WTC11 (cell line): ENCODE data around the gene ZIC5. TPM values are rescaled to one million over a fixed set of nuclear protein-coding genes. Genes with fewer than 3 reads are reported as not detected.

Source experiments
- ATAC-seq: fragments of 200-7000 bp; cut with Tn5 transposase; 2 replicates; pipeline ENCODE4 v1.10.0; 2021; ENCODE audit warnings: mild to moderate bottlenecking, moderate library complexity
- CTCF ChIA-PET: fragments of 300-600 bp; sonication (Branson Sonifier 250); formaldehyde crosslinking; loops from one replicate; lab custom pipeline; 2021; ENCODE audit warnings: antibody characterized with exemption; lab: Charles Lee
- POLR2A ChIA-PET: fragments of 350-600 bp; sonication (Branson Sonifier 250); formaldehyde crosslinking; loops from one replicate; lab custom pipeline; 2021; ENCODE audit warnings: antibody characterized with exemption; lab: Charles Lee
- DNase-seq: peaks from one replicate; pipeline ENCODE4 v3.0.0; 2021; ENCODE audit warnings: low spot score
- H3K27ac Mint-ChIP-seq: 2 replicates; pipeline ENCODE4 v1.8.0; 2021; ENCODE audit warnings: mixed read lengths
- H3K27me3 Mint-ChIP-seq: 2 replicates; pipeline ENCODE4 v1.8.0; 2021; ENCODE audit warnings: low read depth, mild to moderate bottlenecking, moderate library complexity, mixed read lengths
- H3K36me3 Mint-ChIP-seq: 2 replicates; pipeline ENCODE4 v1.8.0; 2021; ENCODE audit warnings: mixed read lengths
- H3K4me1 Mint-ChIP-seq: 2 replicates; pipeline ENCODE4 v1.8.0; 2022; ENCODE audit warnings: mixed read lengths
- H3K4me3 Mint-ChIP-seq: 2 replicates; pipeline ENCODE4 v1.8.0; 2021; ENCODE audit warnings: mild to moderate bottlenecking, moderate library complexity, mixed read lengths
- H3K9me3 Mint-ChIP-seq: 2 replicates; pipeline ENCODE4 v1.8.0; 2021; ENCODE audit warnings: mixed read lengths
- ATF2 ChIP-seq: sonication (generic); formaldehyde crosslinking; IDR thresholded peaks from 2 replicates; pipeline ENCODE4 v1.8.1; 2022; ENCODE audit warnings: low read depth, missing genetic modification reagents, borderline replicate concordance
- ATF6 ChIP-seq: sonication (generic); formaldehyde crosslinking; IDR thresholded peaks from 2 replicates; pipeline ENCODE4 v1.8.1; 2023; ENCODE audit warnings: mild to moderate bottlenecking, missing genetic modification reagents
- E2F1 ChIP-seq: sonication (generic); formaldehyde crosslinking; IDR thresholded peaks from 2 replicates; pipeline ENCODE4 v1.8.0; 2022; ENCODE audit warnings: mild to moderate bottlenecking, missing genetic modification reagents
- FOXP4 ChIP-seq: sonication (generic); formaldehyde crosslinking; IDR thresholded peaks from 2 replicates; pipeline ENCODE4 v1.8.0; 2022; ENCODE audit warnings: mild to moderate bottlenecking, missing genetic modification reagents
- GRHL2 ChIP-seq: fragments of 250-450 bp; sonication (Bioruptor Pico); IDR thresholded peaks from 2 replicates; pipeline ENCODE4 v1.8.0; 2022; ENCODE audit warnings: mild to moderate bottlenecking, moderate library complexity; ENCODE audit not compliant: insufficient replicate concordance, severe bottlenecking
- IRF1 ChIP-seq: sonication (generic); formaldehyde crosslinking; IDR thresholded peaks from 2 replicates; pipeline ENCODE4 v1.8.0; 2023; ENCODE audit warnings: missing genetic modification reagents
- MAX ChIP-seq: sonication (generic); formaldehyde crosslinking; IDR thresholded peaks from 2 replicates; pipeline ENCODE4 v1.8.0; 2022; ENCODE audit warnings: mild to moderate bottlenecking, missing genetic modification reagents
- NFATC4 ChIP-seq: fragments of 250-450 bp; sonication (Bioruptor Pico); IDR thresholded peaks from 2 replicates; pipeline ENCODE4 v1.9.0; 2021; ENCODE audit warnings: mild to moderate bottlenecking
- NR2C2 ChIP-seq: sonication (generic); formaldehyde crosslinking; IDR thresholded peaks from 2 replicates; pipeline ENCODE4 v1.8.0; 2022; ENCODE audit warnings: mild to moderate bottlenecking, missing genetic modification reagents
- SMAD4 ChIP-seq: sonication (generic); formaldehyde crosslinking; IDR thresholded peaks from 2 replicates; pipeline ENCODE4 v1.8.0; 2022; ENCODE audit warnings: mild to moderate bottlenecking, missing genetic modification reagents
- SOX15 ChIP-seq: fragments of 250-450 bp; sonication (Bioruptor Pico); IDR thresholded peaks from 2 replicates; pipeline ENCODE4 v1.9.0; 2021; ENCODE audit warnings: mild to moderate bottlenecking
- TEAD1 ChIP-seq: sonication (generic); formaldehyde crosslinking; IDR thresholded peaks from 2 replicates; pipeline ENCODE4 v1.8.0; 2022; ENCODE audit warnings: mild to moderate bottlenecking, missing genetic modification reagents
- TEAD4 ChIP-seq: sonication (generic); formaldehyde crosslinking; IDR thresholded peaks from 2 replicates; pipeline ENCODE4 v1.8.0; 2022; ENCODE audit warnings: mild to moderate bottlenecking, missing genetic modification reagents
- ZNF138 ChIP-seq: sonication (generic); formaldehyde crosslinking; conservative IDR thresholded peaks from 2 replicates; pipeline ENCODE4 v1.8.1; 2022; ENCODE audit warnings: mild to moderate bottlenecking, moderate library complexity, missing genetic modification reagents
- ZNF281 ChIP-seq: sonication (generic); formaldehyde crosslinking; IDR thresholded peaks from 2 replicates; pipeline ENCODE4 v1.8.0; 2023; ENCODE audit warnings: mild to moderate bottlenecking, missing genetic modification reagents
- ZNF317 ChIP-seq: sonication (generic); formaldehyde crosslinking; IDR thresholded peaks from 2 replicates; pipeline ENCODE4 v1.8.1; 2023; ENCODE audit warnings: low read depth, mild to moderate bottlenecking, moderate library complexity, missing genetic modification reagents, borderline replicate concordance
- ZNF532 ChIP-seq: fragments of 250-450 bp; sonication (Bioruptor Pico); IDR thresholded peaks from 2 replicates; pipeline ENCODE4 v1.9.0; 2021; ENCODE audit warnings: mild to moderate bottlenecking, borderline replicate concordance
- ZNF671 ChIP-seq: fragments of 250-450 bp; sonication (Bioruptor Pico); IDR thresholded peaks from 2 replicates; pipeline ENCODE4 v1.8.0; 2021; ENCODE audit warnings: mild to moderate bottlenecking
- total RNA-seq: library from RNA; stranded (reverse); gene quantifications from 3 replicates; pipeline ENCODE4 v1.2.3, GENCODE V29; 2021

Gene ZIC5
- total RNA-seq, 1 experiment from 2014 or later = 46.4 TPM

- TF ChIP-seq FOXP4 (CRISPR knock-in tag) (peak; percentile 39; the same call in 1 of the 2 replicates), ZNF317 (CRISPR knock-in tag) (no peak), MAX (0 out of 2 replicates have a peak, but pooled peaks have one; percentile 45), IRF1 (CRISPR knock-in tag) (no peak), ZNF138 (CRISPR knock-in tag) (0 out of 2 replicates have a peak, but pooled peaks have one; percentile 56)
These were observed 7.4 kb upstream of the ZIC5 start (continued) for GRCh38 chr13:99978799-99979452.

- Mint-ChIP-seq H3K4me1 (peaks cover 53% of the 10 kb centered on the region), H3K27ac (peak overlapping the region; percentile 96), H3K4me3 (peak overlapping the region; percentile 76), H3K9me3 (no peaks in the 10 kb centered on the region), H3K36me3 (peaks cover 8% of the 10 kb centered on the region), H3K27me3 (peaks cover 26% of the 10 kb centered on the region)
- ATAC-seq = no peak
- peak; percentile 59 for DNase-seq
- ChIA-PET POLR2A (interaction anchor here (0.6 to 1.0 kb wide), 5 partner anchors 16 to 313 kb away, joined by 3 to 5 read pairs (median 3); no protein-coding TSS in a partner anchor), CTCF (interaction anchor here (0.7 to 1.3 kb wide), 4 partner anchors 19 to 307 kb away, joined by 3 read pairs; no protein-coding TSS in a partner anchor)
- no peak for TF ChIP-seq ZNF281 (CRISPR knock-in tag)
- TF ChIP-seq NFATC4 (CRISPR knock-in tag) = no peak
- TF ChIP-seq SOX15 = no peak
- no peak for TF ChIP-seq NR2C2
- no peak for TF ChIP-seq TEAD1 (CRISPR knock-in tag)
- no peak for TF ChIP-seq ZNF138 (CRISPR knock-in tag)
- no peak for TF ChIP-seq ZNF532 (CRISPR knock-in tag)
- no peak for TF ChIP-seq E2F1 (CRISPR knock-in tag)
- TF ChIP-seq GRHL2 (CRISPR knock-in tag) = no peak
- no peak for TF ChIP-seq ZNF671 (CRISPR knock-in tag)
- no peak for TF ChIP-seq TEAD4 (CRISPR knock-in tag)
- TF ChIP-seq SMAD4 (CRISPR knock-in tag) = no peak
- no peak for TF ChIP-seq ATF2 (CRISPR knock-in tag)
- no peak for TF ChIP-seq ATF6 (CRISPR knock-in tag)
These were observed 6.6 kb upstream of the ZIC5 start for GRCh38 chr13:99977912-99978798.
